Dedifferentiated amniotic fluid mesenchymal stem cell (primary cell): ENCODE results near the gene ASB12.
"Not testable (repeated sequence)": the region's sequence is repeated elsewhere in the genome, so short reads cannot be mapped to it uniquely, and the experiment has no call there.

Experiments used
- DNase-seq: peaks from one replicate; pipeline ENCODE4 v3.0.0-alpha.2; 2016; ENCODE audit errors: extremely low spot score

Gene ASB12

GRCh38 chrX:64230123-64230970, at the start of gene ASB12:
TSS of gene ASB12 (minus strand) at chrX:64230607. CDS start at chrX:64225650, 4,957 bp downstream.
- DNase-seq = no peak

GRCh38 chrX:64265265-64265664, 34.9 kb upstream of the ASB12 start:
- DNase-seq = no peak

GRCh38 chrX:64229154-64229553, 1.3 kb downstream of the ASB12 start:
- no peak for DNase-seq

GRCh38 chrX:64218023-64218422, 12.4 kb downstream of the ASB12 start:
- DNase-seq = no peak

GRCh38 chrX:64213989-64214388, 16.4 kb downstream of the ASB12 start:
- not testable (repeated sequence) for DNase-seq

- DNase-seq = no peak
These were observed 23.7 kb downstream of the ASB12 start for GRCh38 chrX:64206556-64207162.

- DNase-seq = peak; percentile 84
These were observed 24.5 kb downstream of the ASB12 start for GRCh38 chrX:64205735-64206501.

GRCh38 chrX:64205441-64205734, 25.0 kb downstream of the ASB12 start, which contains the start of gene AMER1:
TSS of gene AMER1 (minus strand) at chrX:64205708. CDS start at chrX:64193286, 12,422 bp downstream.
- DNase-seq = no peak

- no peak for DNase-seq
These were observed 25.5 kb downstream of the ASB12 start for GRCh38 chrX:64204701-64205440.

- DNase-seq = no peak
These were observed 26.2 kb downstream of the ASB12 start for GRCh38 chrX:64204252-64204651.

- no peak for DNase-seq
These were observed 27.5 kb downstream of the ASB12 start for GRCh38 chrX:64202808-64203325.

GRCh38 chrX:64198036-64198435, 32.4 kb downstream of the ASB12 start:
- DNase-seq = no peak

GRCh38 chrX:64196606-64197005, 33.8 kb downstream of the ASB12 start:
- DNase-seq = no peak

- DNase-seq = no peak
These were observed 34.5 kb downstream of the ASB12 start for GRCh38 chrX:64195862-64196261.

- DNase-seq = no peak
These were observed 37.7 kb downstream of the ASB12 start for GRCh38 chrX:64192673-64193072.

GRCh38 chrX:64192040-64192439, 38.4 kb downstream of the ASB12 start:
- no peak for DNase-seq

GRCh38 chrX:64191281-64192010, 39.0 kb downstream of the ASB12 start:
- DNase-seq = no peak

GRCh38 chrX:64190136-64190740, 40.2 kb downstream of the ASB12 start:
- no peak for DNase-seq

- no peak for DNase-seq
These were observed 41.5 kb downstream of the ASB12 start for GRCh38 chrX:64188901-64189300.

GRCh38 chrX:64187762-64188150, 42.7 kb downstream of the ASB12 start:
- no peak for DNase-seq
